IPS-18c (cell line): ENCODE measurements around the gene AIFM3.
"Not testable (repeated sequence)": the region's sequence is repeated elsewhere in the genome, so short reads cannot be mapped to it uniquely, and the experiment has no call there.

Experiments
- H3K4me3 ChIP-seq: 2 replicates; pipeline ENCODE4 v1.7.0; 2013; ENCODE audit warnings: low read depth, mild to moderate bottlenecking, low read length, moderate library complexity; ENCODE audit not compliant: insufficient read depth
- H3K9me3 ChIP-seq: one replicate; pipeline ENCODE4 v1.6.1; 2013; ENCODE audit warnings: mild to moderate bottlenecking, low read length, moderate library complexity; ENCODE audit not compliant: control insufficient read depth, insufficient read depth

Gene AIFM3

GRCh38 chr22:21001601-21002325 lies 34.7 kb downstream of the AIFM3 start, which contains the start of gene THAP7:
TSS of gene THAP7 (minus strand) at chr22:21002118. CDS start at chr22:21001911, 207 bp downstream.
- H3K9me3 ChIP-seq = no peaks in the 10 kb centered on the region

GRCh38 chr22:21003782-21004181 lies 36.7 kb downstream of the AIFM3 start:
- Histone ChIP-seq H3K9me3 (no peaks in the 10 kb centered on the region), H3K4me3 (no peak overlapping the region)

More at GRCh38 chr22:21001601-21002325, 34.7 kb downstream of the AIFM3 start, which contains the start of gene THAP7:
- peak within 1 kb of the TSS; percentile 98 for H3K4me3 ChIP-seq

- H3K9me3 ChIP-seq, H3K4me3 ChIP-seq: not testable (repeated sequence)
Observed at GRCh38 chr22:21009208-21009607, 42.2 kb downstream of the AIFM3 start.

- Histone ChIP-seq H3K4me3 (no peak overlapping the region), H3K9me3 (no peaks in the 10 kb centered on the region)
Observed at GRCh38 chr22:21009638-21010425, 42.8 kb downstream of the AIFM3 start.

- Histone ChIP-seq H3K4me3 (no peak overlapping the region), H3K9me3 (no peaks in the 10 kb centered on the region)
Observed at GRCh38 chr22:21010426-21011113, 43.5 kb downstream of the AIFM3 start.

- H3K4me3 ChIP-seq = no peak overlapping the region
- no peaks in the 10 kb centered on the region for H3K9me3 ChIP-seq
Observed at GRCh38 chr22:21012446-21013407, 45.7 kb downstream of the AIFM3 start.

GRCh38 chr22:21013657-21014201 lies 46.7 kb downstream of the AIFM3 start:
- Histone ChIP-seq H3K9me3 (no peaks in the 10 kb centered on the region), H3K4me3 (peak overlapping the region; percentile 73)

GRCh38 chr22:21014202-21014725 lies 47.2 kb downstream of the AIFM3 start:
- H3K9me3 ChIP-seq = no peaks in the 10 kb centered on the region
- peak overlapping the region; percentile 73 for H3K4me3 ChIP-seq

- H3K4me3 ChIP-seq = peak within 1 kb of the TSS; percentile 73
Observed at GRCh38 chr22:21014726-21015465, 47.8 kb downstream of the AIFM3 start, which contains the start of gene P2RX6. TSS of gene P2RX6 (plus strand) at chr22:21015165. CDS start at chr22:21015175, 10 bp downstream.

GRCh38 chr22:21015466-21016006 lies 48.5 kb downstream of the AIFM3 start:
- H3K4me3 ChIP-seq = no peak overlapping the region

More at GRCh38 chr22:21014726-21015465, 47.8 kb downstream of the AIFM3 start, which contains the start of gene P2RX6:
- no peaks in the 10 kb centered on the region for H3K9me3 ChIP-seq

GRCh38 chr22:21016644-21017420 lies 49.8 kb downstream of the AIFM3 start:
- no peak overlapping the region for H3K4me3 ChIP-seq
- no peaks in the 10 kb centered on the region for H3K9me3 ChIP-seq

More at GRCh38 chr22:21015466-21016006, 48.5 kb downstream of the AIFM3 start:
- no peaks in the 10 kb centered on the region for H3K9me3 ChIP-seq

- no peaks in the 10 kb centered on the region for H3K9me3 ChIP-seq
- no peak overlapping the region for H3K4me3 ChIP-seq
Observed at GRCh38 chr22:21018314-21018713, 51.3 kb downstream of the AIFM3 start.

- Histone ChIP-seq H3K4me3 (no peak overlapping the region), H3K9me3 (no peaks in the 10 kb centered on the region)
Observed at GRCh38 chr22:21020802-21021429, 53.9 kb downstream of the AIFM3 start.

- Histone ChIP-seq H3K9me3 (no peaks in the 10 kb centered on the region), H3K4me3 (no peak overlapping the region)
Observed at GRCh38 chr22:21022507-21022906, 55.5 kb downstream of the AIFM3 start.
